Prostate gland (tissue), 2 donors: ENCODE results near the gene CEBPE.

Experiments
- POLR2A ChIP-seq: fragments of 450-650 bp; IDR thresholded peaks from one replicate; pipeline ENCODE4 v1.6.1; 2016; ENCODE audit warnings: antibody characterized with exemption, mild to moderate bottlenecking
- POLR2AphosphoS5 ChIP-seq: sonication (generic); formaldehyde crosslinking; IDR thresholded peaks from one replicate; pipeline ENCODE4 v1.6.1; 2017; ENCODE audit warnings: antibody characterized with exemption
- TF ChIP-seq, protein P1 (sequence below), 4 experiments: fragments of 200-600 bp in 2 of 4; fragments of 450-650 bp in 2 of 4; sonication (generic) in 2 of 4; IDR thresholded peaks; 1 replicate in 3 of 4; 2 replicates in 1 of 4; pipeline ENCODE4 v1.5.1; 2016 to 2019; ENCODE audit warnings: antibody characterized with exemption in 4 of 4, mild to moderate bottlenecking in 2 of 4, moderate library complexity in 2 of 4

DNA sequence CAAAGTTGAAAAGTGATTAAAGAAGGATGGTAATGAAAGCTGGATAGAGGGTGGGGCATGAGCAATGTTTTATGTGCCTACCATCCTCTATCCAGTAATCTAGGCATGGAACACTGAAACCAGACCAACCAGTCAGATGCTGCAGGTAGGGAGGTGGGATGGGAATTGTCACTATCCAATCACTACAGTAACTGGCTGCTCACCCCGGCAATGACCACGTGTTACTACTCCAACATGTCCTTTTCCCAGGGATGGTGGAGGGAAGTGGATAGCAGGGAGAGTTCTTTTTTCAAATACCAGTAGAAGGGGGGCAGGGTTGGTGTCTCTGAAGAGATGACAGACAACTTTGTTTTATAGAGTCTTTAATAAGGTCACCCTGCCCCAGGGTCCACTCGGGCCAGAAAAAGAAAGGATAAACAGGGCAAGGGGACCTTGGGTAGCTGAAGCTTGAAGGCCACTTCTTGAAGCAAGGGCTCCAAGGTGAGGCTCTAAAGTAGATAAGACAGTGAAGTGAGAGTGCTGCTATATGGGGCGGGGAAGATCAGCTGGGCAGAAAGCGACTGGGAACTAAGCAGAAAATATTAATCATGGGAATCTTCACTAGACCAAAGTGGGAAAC, 47.0 kb downstream of the CEBPE start:
- TF ChIP-seq, protein P1, sequence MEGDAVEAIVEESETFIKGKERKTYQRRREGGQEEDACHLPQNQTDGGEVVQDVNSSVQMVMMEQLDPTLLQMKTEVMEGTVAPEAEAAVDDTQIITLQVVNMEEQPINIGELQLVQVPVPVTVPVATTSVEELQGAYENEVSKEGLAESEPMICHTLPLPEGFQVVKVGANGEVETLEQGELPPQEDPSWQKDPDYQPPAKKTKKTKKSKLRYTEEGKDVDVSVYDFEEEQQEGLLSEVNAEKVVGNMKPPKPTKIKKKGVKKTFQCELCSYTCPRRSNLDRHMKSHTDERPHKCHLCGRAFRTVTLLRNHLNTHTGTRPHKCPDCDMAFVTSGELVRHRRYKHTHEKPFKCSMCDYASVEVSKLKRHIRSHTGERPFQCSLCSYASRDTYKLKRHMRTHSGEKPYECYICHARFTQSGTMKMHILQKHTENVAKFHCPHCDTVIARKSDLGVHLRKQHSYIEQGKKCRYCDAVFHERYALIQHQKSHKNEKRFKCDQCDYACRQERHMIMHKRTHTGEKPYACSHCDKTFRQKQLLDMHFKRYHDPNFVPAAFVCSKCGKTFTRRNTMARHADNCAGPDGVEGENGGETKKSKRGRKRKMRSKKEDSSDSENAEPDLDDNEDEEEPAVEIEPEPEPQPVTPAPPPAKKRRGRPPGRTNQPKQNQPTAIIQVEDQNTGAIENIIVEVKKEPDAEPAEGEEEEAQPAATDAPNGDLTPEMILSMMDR (IDR thresholded peaks at IDR 0.05) = no peak
- no peak for TF ChIP-seq POLR2A
- TF ChIP-seq POLR2AphosphoS5 = peak; percentile 39
